ENCODE results near the gene BTAF1.

BTAF1 gene

DNA sequence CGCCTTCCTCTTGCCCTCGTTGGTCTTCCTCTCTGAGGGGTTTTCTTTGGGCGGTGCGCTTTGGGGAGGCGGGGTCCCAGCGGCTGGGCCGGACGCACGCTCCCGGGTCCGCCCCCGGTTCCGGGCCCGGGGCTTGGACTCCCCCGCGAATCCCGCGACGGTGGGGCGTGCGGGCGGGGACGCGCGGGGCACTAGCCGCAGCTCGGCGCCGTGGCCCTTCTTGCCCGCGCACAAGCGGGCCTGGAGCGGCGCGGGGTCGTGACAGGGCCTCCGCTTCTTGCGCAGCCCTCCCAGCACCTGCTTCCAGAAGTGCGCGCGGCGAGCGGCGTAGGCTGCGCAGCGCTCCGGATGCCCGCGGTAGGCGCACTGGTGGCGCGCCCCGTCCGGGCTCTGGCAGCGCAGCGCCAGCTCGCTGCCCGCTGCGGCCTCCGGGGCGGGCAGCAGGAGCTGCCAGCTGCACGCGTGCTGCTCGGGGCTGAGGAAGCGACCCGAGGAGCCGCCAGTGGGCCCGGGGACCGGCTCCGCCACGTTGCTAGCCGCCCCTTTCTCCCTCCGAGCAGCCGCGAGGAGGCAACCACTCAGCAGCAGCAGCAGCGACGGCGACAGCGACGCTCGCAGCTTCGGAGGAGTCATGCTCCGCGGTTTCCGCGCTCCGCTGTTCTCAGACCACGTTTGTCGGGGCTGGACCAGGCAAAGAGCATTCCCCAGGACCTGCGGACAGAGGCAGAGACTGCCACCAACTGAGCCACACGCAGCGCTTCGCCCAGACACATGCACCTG, 15.0 kb upstream of the BTAF1 start:
- DNase-seq (ENCODE audit: low read depth): peak; percentile 75

DNA sequence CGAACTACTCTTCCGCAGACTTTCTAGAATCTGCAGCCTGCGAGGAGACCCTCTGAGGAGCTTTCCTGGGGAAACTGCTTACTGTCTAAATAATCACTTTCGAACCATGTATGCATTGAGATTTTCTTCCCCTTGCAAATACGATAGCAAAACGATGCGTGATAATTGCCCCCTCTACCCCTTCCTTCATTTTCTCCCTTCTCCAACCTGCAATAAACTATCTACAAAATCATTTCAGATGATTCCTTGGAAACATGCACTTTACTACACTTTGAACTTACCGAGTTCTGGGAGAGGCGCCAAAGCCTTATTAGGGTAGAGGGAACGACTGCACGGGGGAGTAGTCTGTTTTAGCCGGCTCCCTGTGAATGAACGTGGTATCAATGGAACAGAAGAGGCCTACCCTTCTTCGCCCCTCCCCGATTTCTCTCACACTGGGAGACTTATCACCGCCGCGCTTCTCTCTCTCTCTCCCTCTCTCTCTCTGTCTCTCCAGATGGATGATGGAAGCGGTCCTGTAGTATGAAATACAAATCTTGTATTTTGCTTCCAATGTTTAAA, 14.4 kb upstream of the BTAF1 start, which contains the start of gene FGFBP3:
FGFBP3 (minus strand) TSS at position 370 of the 561 bp plus-strand sequence. CDS start 517 bp downstream, outside the sequence.
- DNase-seq (ENCODE audit: low read depth): peak; percentile 23

DNA sequence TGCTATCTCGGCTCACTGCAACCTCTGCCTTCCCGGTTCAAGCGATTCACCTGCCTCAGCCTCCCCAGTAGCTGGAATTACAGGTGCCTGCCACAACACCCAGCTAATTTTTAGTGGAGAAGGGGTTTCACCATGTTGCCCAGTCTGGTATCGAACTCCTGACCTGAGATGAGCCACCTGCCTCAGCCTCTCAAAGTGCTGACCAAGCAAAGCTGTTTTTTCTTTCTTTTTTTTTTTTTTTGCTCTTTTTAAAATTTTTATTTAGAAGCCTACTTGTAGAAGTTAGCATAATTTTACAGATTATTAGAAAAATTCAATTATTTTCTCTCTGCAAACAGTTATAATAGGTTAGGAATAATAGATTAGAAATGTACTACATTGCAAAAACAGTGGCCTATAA, 13.1 kb upstream of the BTAF1 start:
- no peak for DNase-seq (ENCODE audit: low read depth)

DNA sequence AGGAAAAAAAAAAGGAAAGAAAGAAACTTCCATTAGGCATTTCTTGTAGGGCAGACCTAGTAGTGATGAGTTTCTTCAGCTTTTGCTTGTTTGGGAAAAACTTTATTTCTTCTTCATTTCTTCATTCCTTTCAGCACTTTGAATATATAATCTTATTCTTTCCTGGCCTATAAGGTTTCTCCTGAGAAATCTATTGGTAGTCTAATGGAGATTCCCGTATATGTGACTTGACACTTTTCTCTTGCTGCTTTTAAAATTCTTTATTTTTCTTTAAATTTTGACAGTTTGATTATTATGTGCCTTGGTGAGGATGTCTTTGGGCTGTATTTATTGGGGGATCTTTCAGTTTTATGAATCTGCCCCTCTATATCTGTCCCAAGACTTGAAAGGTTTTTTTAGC, 3.9 kb upstream of the BTAF1 start:
- DNase-seq (ENCODE audit: low read depth): no peak

DNA sequence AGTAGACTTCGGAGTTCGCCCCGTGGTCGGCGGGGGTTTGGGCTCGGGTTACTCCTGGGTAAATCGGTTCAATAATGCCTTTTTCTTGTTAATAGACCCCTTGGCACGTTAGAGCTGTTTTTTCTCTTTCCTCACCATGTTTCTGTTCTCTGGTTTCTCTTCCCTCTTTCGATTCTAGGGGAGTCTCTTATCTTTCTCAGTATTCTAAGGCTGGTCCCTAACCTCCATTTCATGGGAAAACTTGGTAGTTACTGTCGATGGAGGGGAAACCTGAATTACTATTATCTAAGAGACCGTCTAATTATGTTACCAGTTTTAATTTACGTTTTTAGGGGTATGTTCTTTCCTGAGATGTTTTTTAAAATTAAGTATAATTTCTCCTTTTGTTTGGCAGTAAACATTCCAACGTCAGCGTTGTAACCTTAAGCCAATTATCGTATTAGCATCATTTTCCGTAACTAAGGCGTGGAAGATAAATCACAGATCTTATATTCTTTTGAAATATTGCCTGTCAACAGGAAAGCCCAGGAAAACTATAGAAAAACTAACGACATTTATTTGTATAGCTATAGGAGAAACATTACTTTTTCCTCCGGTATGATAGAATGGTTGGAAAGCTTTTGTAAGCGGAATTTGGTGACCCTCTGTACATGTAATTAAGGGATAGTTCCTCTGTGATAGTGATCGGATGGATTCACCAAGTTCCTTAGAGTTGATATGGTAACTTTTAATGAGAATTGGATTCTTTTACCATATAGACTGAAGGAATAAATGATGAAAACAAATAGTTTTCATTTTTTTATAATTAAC, 847 bp downstream of the BTAF1 start:
- no peak for DNase-seq (ENCODE audit: low read depth)

DNA sequence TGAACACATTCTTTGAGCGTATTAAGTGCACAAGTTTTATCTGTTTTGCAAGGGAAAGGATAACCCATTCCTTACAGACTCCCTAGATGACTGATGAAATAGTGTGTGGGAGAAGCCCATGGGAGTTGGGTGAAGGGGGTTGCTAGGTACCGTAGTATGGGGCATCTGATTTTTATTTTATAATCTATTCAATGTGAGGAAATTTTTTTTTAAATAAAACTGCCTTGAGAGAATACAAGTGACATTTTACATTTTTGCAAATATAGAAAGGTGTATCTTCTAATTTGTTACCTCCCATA, 1.4 kb downstream of the BTAF1 start:
- peak; percentile 69 for DNase-seq (ENCODE audit: low read depth)

DNA sequence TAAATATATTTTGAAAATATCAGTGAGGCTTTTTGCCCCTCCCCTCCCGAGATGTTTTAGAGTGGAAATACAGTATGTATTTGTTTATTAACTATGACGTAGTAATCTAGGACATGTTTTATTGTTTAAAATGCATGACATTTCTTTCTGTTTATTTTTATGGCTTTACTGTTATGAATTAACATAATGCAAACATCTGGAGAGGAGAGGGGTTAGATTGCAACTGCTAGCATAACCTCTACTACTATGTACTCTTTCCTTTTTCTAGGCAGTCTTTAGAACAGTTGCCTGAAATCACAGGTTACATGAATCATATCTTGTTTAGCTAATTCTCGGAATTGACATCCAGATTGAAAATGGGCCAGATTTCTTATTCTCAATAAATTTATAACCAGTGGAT, 7.4 kb downstream of the BTAF1 start:
- DNase-seq (ENCODE audit: low read depth): peak; percentile 76

DNA sequence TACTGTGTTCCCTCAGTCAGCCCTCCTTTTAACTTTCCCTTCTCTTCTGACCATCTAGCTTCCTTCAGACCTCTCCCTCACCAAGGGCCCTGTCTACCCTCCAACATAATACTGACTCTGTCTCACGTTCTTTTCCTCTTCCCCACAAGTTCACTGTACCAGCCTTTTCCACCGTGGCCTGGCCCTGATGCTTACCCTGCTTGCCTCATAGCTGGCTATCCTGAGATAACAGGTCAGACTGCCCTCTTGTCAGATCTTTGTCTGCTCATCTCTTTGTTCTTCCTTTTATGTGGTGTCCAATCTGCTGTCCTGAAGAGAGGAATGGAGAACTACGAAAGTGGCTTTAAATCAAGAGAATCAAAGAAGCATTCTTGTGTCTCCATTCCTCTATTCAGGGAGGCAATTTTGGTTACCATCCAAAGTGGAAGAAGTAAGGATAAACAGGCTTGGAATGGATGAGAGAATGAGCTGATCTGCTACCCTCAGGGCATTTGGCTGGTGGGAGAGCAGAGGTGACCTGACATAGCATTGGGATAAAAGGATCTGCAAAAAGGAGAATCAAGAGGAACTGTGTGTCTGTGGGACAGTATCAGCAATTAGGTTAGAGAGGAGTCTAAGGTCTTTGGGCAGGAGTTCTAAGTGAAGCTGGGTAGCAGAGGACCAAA, 8.1 kb downstream of the BTAF1 start:
- peak; percentile 15 for DNase-seq (ENCODE audit: low read depth)

DNA sequence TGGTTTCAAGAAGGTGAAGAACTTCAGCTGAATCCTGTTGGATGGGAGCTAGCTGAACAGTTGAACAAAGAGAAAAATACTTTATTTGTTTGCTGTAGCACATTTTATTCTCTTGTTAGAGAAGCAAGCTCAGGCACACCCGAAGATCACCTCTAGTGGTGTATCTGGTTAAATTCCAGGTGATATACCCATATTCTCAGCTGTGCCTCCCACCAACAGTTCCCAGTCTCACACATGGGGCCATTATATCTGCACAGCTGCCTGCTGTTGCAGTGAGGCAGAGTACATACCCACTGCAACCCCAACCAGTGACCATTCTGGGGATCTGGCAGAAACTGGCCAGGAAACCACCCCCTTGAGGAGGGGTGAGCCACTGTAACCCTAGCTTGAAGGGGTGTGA, 9.2 kb downstream of the BTAF1 start:
- no peak for DNase-seq (ENCODE audit: low read depth)

DNA sequence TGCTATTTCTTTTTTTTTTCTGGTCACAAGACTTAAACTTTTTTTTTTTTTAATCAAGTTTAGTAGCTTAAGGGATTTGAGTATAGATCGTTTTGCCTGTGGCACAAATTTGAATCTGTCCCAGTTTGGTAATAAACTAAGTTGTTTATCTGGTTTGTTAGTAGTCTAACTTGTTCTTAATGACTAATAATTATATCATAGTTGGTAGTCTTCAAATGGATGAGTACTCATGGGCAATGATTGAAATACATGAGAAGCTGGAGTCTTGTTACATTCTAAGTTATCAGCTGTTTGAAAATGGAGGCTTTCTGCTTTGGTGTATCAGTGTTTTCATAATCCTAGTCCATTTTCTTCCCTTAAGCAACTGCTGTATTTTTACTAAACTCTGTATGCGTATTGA, 12.3 kb downstream of the BTAF1 start:
- no peak for DNase-seq (ENCODE audit: low read depth)

DNA sequence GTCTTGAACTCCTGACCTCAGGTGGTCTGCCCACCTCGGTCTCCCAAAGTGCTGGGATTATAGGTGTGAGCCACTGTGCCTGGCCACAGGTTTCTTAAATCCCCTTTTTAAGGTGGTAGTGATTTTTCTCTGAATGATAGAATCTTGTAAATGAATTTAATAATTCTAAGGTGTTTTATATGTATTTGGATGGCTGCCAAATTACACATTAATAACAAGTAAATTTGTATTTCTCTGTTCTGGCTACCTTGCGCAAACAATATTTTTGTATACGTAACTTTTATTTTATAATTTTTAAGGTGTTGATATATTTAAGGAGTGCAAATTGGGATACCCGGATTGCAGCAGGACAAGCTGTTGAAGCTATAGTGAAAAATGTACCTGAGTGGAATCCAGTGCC, 16.1 kb downstream of the BTAF1 start:
- no peak for DNase-seq (ENCODE audit: low read depth)

DNA sequence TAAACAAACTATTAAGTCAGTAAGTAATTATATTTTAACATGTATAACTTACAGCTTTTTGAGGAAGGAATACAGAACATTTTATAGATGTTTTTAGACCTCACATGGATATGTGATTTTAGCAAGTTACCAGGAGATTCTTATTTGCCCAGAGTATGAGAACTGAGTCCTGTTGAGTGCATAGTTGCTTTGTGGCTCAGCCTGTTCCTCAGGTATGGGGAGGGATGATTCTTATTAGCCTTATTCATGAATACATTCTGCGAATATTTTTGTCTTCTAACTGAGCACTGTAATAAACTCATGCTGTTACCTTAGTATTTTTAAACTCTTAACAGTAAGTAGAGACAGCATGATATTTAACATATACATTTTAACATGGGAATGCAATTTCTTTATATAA, 17.9 kb downstream of the BTAF1 start:
- no peak for DNase-seq (ENCODE audit: low read depth)

DNA sequence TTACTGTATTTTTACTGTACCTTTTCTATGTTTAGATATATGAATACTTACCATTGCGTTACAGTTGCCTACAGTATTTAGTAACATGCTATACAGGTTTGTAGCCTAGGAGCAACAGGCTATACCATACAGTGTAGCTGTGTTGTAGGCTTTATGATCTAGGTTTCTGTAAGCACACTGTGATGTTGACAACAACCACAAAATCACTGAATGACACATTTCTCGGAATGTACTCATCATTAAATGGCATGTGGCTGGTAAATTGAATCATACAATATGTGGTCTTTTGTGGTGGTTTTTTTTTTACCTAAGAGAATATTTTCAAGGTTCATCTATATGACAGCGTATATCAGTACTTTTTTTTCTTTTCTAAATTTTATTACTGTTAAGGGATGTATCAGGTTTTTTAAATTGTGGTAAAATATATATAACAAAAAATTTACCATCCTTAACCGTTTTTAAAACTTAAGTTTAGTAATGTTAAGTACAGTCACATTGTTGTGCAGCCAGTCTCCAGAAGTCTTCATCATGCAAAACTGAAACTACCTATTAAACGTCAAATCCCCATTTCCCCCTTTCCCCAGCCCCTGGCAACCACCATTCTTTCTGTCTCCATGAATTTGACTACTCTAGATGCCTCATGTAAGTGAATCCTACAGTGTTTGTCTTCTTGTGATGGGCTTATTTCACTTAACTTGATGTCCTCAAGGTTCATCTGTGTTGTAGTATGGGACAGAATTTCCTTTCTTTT, 21.5 kb downstream of the BTAF1 start:
- no peak for DNase-seq (ENCODE audit: low read depth)

DNA sequence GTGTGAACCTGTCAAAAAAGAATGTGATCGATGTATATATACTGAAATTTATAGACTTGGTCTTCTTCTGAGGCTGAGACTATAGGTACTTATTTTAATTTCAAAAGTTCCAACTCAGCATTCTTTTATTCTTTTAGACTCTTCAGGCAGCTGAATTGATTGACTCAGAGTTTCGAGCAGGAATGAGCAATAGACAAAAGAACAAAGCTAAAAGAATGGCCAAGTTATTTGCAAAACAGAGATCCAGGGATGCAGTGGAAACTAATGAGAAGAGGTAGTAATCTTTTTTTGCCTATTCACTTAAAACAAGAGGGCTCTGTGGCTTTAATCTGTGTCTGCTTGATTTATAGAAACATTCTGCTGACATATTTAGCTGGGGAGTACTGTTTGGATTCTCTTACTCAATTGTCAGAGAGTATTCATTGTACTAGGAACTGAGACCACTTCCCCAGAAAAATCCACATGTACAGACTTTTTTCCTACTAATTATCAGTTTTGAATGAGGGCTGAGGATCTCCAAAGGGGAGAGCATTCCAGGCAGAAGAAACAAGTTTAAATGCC, 30.1 kb downstream of the BTAF1 start:
- DNase-seq (ENCODE audit: low read depth): no peak

DNA sequence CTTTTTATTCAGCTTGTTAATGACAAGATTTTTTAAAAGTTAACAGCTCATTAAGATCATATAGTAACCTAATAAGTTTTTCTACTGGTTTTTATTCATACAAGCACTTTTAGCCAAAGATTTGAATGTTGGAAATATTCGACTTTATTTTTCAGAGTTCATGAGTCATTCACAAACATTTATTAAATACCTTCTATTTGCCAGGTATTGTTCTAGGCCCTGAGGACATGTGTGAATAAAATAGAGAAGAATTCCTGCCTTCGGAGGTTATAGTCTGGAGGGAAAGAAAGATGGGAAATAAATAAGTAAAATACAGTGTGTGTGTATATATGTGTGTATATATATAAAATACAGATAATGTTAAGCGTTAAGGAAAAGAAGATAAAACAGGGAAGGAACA, 31.5 kb downstream of the BTAF1 start:
- DNase-seq (ENCODE audit: low read depth): no peak

DNA sequence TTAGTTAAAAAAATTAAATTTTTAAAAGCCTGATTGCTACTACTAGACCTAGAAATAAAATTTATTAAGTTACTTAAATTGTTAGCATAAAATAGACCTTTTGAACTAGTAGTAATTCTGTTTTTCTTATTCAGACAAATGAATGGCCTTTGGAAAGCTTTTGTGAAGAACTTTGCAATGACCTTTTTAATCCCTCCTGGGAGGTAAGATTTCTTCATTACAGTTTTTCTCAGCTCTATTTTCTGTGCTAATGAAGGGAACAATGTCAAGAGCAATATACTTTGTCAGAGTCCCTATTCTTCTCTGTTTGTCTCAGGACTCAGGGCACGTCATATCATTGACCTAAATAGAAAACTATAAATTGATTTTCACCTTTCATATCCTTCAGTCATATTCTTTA, 33.5 kb downstream of the BTAF1 start:
- DNase-seq (ENCODE audit: low read depth): no peak

DNA sequence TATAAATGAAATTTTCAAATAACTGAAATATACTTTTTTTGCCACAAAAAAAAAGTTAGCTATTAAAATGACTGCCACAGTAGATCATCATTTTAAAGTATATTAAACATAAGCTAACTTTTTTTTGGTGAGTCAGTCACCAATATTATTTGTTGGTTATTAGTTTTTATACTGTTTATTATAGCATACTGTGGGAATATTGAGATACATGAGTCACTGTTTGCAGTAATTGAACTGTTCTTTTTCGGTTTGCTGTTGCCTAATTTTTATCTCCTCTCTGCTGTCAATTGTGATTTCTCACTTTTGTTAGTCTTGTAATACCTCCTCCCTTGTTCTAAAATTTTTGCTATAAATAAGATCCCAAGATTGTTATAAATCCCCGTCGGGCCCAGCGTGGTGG, 45.7 kb downstream of the BTAF1 start:
- no peak for DNase-seq (ENCODE audit: low read depth)

DNA sequence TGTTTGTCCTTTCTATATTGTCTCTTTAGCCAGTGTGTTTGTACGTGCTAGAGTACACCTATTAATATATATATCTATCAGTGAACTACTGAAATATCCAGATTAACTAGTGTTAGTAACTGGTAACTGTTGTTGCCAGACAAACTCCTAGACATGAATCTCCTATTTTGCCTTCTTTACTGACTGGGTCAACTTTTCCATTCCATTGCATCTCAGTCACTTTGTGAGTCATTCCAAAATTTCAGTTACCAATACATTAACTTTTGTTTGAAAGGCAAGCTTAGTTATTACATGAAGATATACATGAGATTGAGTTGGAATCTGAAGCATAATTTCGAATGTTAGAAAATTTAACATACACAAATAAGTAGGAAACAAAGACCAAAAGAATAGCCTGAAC, 51.4 kb downstream of the BTAF1 start:
- DNase-seq (ENCODE audit: low read depth): peak; percentile 30

DNA sequence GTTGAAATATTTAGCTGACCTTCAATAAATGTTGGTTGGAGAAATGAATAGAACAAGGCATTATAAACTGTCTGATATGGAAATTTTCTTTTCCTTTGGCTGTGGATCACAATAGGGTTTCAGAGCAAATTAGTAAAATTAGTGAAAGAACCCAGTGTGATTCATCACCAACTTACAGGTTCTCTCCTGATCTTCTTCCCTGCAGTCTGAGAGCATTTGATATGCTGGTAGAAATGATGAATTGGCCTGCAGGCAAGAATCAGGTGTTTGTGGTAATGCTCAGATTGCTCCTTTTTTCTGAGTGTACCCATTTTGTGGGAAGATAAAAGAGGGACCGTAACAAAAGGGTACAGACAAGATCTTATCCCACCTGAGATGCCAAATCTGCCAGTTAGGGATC, 51.9 kb downstream of the BTAF1 start:
- DNase-seq (ENCODE audit: low read depth): no peak

DNA sequence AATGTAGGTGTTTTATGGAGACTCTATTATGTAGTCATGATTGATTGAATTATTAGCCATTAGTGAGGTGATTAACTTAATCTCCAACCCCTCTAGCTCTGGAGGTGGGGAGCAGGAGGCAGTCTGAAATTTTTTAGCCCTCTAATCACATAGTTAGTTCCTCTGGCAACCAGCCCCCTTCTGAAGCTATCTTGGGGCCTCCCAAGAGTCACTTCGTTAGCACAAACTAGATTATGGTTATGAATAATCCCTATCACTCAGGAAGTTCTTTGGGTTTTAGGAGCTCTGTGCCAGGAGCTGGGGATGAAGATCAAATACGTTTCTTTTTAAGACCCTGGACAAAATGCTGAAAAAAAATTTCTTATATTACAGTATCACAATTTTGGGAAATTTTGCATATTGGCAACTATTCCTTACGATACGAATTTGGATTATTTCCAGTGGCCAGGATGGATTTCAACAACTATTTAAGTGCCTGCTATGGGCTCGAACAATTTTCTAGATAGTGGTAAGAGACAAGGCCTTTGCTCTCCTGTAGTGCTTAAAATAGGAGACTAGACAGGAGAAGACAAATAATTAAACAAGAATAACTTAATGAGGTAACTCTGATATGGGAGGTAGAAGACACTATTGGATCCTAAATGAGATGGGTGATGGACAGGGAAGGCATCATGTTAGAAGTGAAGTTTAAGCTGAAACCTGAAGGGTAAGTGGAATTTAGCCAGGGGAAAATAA, 52.9 kb downstream of the BTAF1 start:
- no peak for DNase-seq (ENCODE audit: low read depth)

DNA sequence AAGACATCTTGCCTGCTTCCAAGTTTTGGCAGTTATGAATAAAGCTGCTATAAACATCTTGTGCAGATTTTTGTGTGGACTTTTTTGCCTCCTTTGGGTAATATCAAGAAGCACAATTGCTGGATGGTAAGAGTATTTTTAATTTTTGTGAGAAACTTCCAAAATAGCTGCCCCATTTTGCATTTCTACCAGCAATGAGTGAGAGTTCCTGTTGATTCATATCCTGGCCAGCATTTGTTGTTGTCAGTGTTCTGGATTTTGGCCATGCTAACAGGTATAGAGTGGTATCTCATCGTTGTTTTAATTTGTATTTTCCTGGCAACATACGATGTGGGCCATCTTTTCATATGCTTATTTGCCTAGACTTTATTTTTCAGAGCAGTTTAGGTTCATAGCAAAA, 53.9 kb downstream of the BTAF1 start:
- no peak for DNase-seq (ENCODE audit: low read depth)

Data from fibroblast of gingiva (primary cell).